T-helper 2 cell (primary cell): ENCODE results near the gene TDG.
"Not testable (repeated sequence)": the region's sequence is repeated elsewhere in the genome, so short reads cannot be mapped to it uniquely, and the experiment has no call there.

Source experiments
- DNase-seq, 5 experiments: peaks; one replicate each; pipeline versions ENCODE4 v3.0.0 to v3.0.0-alpha.2; 2012 to 2022

The TDG gene

DNA sequence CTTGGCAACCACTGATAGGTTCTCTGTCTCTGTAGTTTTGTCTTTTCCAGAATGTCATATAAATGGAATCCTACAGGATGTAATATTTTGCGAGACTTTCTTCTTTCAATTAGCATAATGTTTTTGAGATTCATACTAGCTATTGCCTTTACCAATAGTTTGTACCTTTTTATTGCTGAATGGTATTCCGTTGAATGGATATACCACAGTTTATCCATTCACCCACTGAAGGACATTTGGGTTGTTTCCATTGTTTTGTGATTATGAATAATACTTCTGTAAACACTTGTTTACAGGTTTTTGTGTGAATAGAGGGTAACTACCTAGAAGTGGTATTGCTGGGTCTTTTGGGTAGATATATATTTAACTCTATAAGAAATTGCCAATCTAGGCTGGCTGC lies 58.0 kb downstream of the TDG start:
- DNase-seq: no peak

- no peak for DNase-seq
Measured at GRCh38 chr12:104024348-104024747, 58.7 kb downstream of the TDG start.

DNA sequence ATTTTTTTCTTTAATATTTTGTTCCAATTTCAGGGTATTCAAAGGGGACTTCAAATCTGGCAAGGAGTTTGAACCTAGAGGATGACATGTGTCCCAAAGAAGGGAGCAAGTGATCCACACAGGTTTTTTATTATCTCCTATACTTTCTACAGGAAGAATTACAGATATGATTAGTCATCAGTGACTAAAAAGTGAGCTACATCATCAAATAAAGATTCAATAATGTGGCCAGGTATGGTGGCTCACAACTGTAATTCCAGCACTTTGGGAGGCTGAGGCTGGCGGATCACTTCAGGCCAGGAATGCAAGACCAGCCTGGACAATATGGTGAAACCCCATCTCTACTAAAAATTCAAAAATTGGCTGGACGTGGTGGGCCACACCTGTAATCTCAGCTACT lies 60.1 kb downstream of the TDG start:
- DNase-seq: no peak

DNA sequence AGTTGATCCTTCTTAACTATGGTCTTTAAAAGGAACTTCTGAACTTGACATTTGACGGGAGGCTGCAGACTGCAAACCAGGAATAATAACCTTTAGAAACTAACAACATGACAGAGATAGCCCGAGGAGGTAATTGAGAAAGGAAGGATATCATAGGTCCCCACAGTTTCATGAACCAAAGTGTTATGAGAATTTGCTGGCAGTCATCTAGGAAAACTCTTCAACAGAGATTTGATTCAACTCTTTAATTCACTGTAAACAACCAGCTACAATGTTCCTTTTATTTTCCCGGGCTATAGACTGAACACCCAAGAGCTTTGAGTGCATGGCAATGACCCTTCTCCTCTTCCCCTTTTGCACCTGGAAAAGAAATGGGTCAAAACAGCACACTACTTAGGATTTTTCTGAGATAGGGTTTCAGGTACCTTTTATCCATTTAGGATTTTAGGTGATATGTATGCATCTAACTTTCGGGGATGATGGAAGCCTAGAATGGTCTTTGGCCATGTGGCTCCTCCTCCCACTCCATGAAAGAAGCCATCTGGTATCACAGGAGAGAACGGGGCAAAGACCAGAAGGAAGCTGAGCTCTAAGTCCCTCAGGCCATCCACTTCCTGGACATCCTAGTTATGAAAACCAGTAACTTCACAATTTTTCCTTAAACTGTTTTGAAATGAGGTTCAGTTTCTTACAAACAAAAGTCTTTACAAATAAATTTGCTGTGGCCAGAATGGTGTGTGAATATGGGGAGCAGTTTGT lies 61.3 kb downstream of the TDG start:
- DNase-seq: no peak

- not testable (repeated sequence) for DNase-seq
Measured at GRCh38 chr12:104030596-104030995, 64.9 kb downstream of the TDG start.

- not testable (repeated sequence) for DNase-seq
Measured at GRCh38 chr12:104036143-104036542, 70.5 kb downstream of the TDG start.
